Measurements from ENCODE around the gene BUB1B.

DNA sequence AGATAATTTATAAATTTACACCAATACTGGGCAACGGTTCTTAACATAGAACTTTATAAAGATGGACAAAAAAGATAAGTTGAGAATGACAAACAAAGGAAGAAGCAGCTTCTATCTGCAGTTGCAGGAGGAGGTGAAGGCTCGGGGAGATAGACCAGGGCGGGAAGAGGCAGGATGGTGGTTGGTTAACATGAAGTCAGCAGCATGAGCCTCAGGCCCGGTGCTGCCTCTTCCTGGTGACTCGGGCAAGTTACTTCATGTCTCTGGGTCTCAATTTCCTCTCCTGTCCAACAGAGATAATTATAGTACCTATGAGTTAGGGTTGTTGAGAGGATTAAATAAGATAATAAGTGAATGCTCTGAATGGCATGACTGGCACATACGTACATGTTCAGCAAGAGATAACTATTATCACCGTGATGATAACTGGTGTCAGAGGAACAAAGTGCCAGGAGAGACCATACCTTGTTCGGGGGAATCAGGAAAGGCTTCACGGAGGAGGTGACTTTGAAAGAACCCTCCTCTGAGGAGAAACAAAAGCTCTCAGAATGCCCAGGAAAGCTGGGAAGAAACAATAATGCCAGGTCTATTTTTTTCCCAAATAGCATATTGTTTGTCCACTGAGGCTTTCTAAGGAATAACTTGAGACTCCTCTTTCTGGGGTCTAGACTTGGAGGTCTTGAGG, 82.4 kb downstream of the BUB1B start:
- TF ChIP-seq, protein P1, sequence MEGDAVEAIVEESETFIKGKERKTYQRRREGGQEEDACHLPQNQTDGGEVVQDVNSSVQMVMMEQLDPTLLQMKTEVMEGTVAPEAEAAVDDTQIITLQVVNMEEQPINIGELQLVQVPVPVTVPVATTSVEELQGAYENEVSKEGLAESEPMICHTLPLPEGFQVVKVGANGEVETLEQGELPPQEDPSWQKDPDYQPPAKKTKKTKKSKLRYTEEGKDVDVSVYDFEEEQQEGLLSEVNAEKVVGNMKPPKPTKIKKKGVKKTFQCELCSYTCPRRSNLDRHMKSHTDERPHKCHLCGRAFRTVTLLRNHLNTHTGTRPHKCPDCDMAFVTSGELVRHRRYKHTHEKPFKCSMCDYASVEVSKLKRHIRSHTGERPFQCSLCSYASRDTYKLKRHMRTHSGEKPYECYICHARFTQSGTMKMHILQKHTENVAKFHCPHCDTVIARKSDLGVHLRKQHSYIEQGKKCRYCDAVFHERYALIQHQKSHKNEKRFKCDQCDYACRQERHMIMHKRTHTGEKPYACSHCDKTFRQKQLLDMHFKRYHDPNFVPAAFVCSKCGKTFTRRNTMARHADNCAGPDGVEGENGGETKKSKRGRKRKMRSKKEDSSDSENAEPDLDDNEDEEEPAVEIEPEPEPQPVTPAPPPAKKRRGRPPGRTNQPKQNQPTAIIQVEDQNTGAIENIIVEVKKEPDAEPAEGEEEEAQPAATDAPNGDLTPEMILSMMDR (IDR thresholded peaks at IDR 0.05; ENCODE audit: low read depth, low read length, poor library complexity, severe bottlenecking): no peak
- no peak for TF ChIP-seq EZH2phosphoT487 (IDR thresholded peaks at IDR 0.05; ENCODE audit: borderline replicate concordance, low read length)

All from DOHH2 (cell line).